ENCODE measurements around the gene BMP6. TPM values are rescaled to one million over a fixed set of nuclear protein-coding genes. Genes with fewer than 3 reads are reported as not detected.

Gene BMP6
- total RNA-seq, 1 experiment from 2014 or later = not detected

- H3K4me2 ChIP-seq = no peak overlapping the region; the same call in 1 of the 2 replicates
- no peak overlapping the region for H3K4me3 ChIP-seq
- no peaks in the 10 kb centered on the region for H3K9me2 ChIP-seq (ENCODE audit: insufficient read depth)
- H3K9me3 ChIP-seq (ENCODE audit: insufficient read depth, low read depth) = no peaks in the 10 kb centered on the region
- no TSS peak for BruUV-seq (replicated peaks)
- peak in 1 of 2 experiments; percentile 61 for DNase-seq
- no peaks in the 10 kb centered on the region for H3K79me2 ChIP-seq (ENCODE audit: low read depth)
- no peaks in the 10 kb centered on the region for H3K36me3 ChIP-seq (ENCODE audit: low read depth)
- TF ChIP-seq EZH2 (IDR thresholded peaks at IDR 0.05; ENCODE audit: low read depth) = no peak
- H3K4me1 ChIP-seq (replicated peaks; ENCODE audit: insufficient read depth) = peaks cover 13% of the 10 kb centered on the region
- ChIA-PET POLR2A (ENCODE audit: unreplicated experiment) (no interaction called here), CTCF (no interaction called here)
- peaks cover 8% of the 10 kb centered on the region; the same call in 1 of the 2 replicates for H3F3A ChIP-seq (ENCODE audit: insufficient read depth, low read depth)
- no peak overlapping the region for H2AFZ ChIP-seq
- no peaks in the 10 kb centered on the region for H3K27me3 ChIP-seq (ENCODE audit: insufficient read depth, low read depth)
- peak overlapping the region; percentile 67 for H3K27ac ChIP-seq
- no peaks in the 10 kb centered on the region for H4K20me1 ChIP-seq (ENCODE audit: insufficient read depth)
- intact Hi-C loops (cut with micrococcal nuclease; ENCODE audit: unreplicated experiment) = no loop called here
Measured at GRCh38 chr6:7769702-7770101, 43.8 kb downstream of the BMP6 start.

- no peak overlapping the region for H2AFZ ChIP-seq
- peaks cover 8% of the 10 kb centered on the region; the same call in 1 of the 2 replicates for H3F3A ChIP-seq (ENCODE audit: insufficient read depth, low read depth)
- no peaks in the 10 kb centered on the region for H4K20me1 ChIP-seq (ENCODE audit: insufficient read depth)
- no peak overlapping the region; the same call in 1 of the 2 replicates for H3K4me2 ChIP-seq
- H3K4me3 ChIP-seq = no peak overlapping the region
- DNase-seq = no peak
- H3K36me3 ChIP-seq (ENCODE audit: low read depth) = no peaks in the 10 kb centered on the region
- POLR2A ChIA-PET (ENCODE audit: unreplicated experiment) = no interaction called here
- H3K79me2 ChIP-seq (ENCODE audit: low read depth) = no peaks in the 10 kb centered on the region
- BruUV-seq (replicated peaks) = no TSS peak
- intact Hi-C loops (cut with micrococcal nuclease; ENCODE audit: unreplicated experiment) = no loop called here
- H3K4me1 ChIP-seq (replicated peaks; ENCODE audit: insufficient read depth) = peaks cover 13% of the 10 kb centered on the region
- H3K27ac ChIP-seq = peak overlapping the region; percentile 67
- H3K27me3 ChIP-seq (ENCODE audit: insufficient read depth, low read depth) = no peaks in the 10 kb centered on the region
- CTCF ChIA-PET = no interaction called here
- no peaks in the 10 kb centered on the region for H3K9me3 ChIP-seq (ENCODE audit: insufficient read depth, low read depth)
- H3K9me2 ChIP-seq (ENCODE audit: insufficient read depth) = no peaks in the 10 kb centered on the region
- no peak for TF ChIP-seq CTCF (conservative IDR thresholded peaks at IDR 0.05)
Measured at GRCh38 chr6:7770111-7770510, 44.2 kb downstream of the BMP6 start.

GRCh38 chr6:7770601-7771000 lies 44.7 kb downstream of the BMP6 start:
- peaks cover 13% of the 10 kb centered on the region for H3K4me1 ChIP-seq (replicated peaks; ENCODE audit: insufficient read depth)

More at GRCh38 chr6:7770601-7771000, 44.7 kb downstream of the BMP6 start:
- no TSS peak for BruUV-seq (replicated peaks)
- H2AFZ ChIP-seq = no peak overlapping the region
- CTCF ChIA-PET = no interaction called here
- no peak overlapping the region for H3K4me3 ChIP-seq
- no peaks in the 10 kb centered on the region for H3K27me3 ChIP-seq (ENCODE audit: insufficient read depth, low read depth)
- no peak overlapping the region for H3K27ac ChIP-seq
- no peak for DNase-seq
- H3K4me2 ChIP-seq = no peak overlapping the region
- intact Hi-C loops (cut with micrococcal nuclease; ENCODE audit: unreplicated experiment) = no loop called here
- no peaks in the 10 kb centered on the region for H3K79me2 ChIP-seq (ENCODE audit: low read depth)
- TF ChIP-seq CTCF (conservative IDR thresholded peaks at IDR 0.05) (no peak), EZH2 (IDR thresholded peaks at IDR 0.05; ENCODE audit: low read depth) (no peak)
- H3F3A ChIP-seq (ENCODE audit: insufficient read depth, low read depth) = peaks cover 8% of the 10 kb centered on the region; the same call in 1 of the 2 replicates
- H3K36me3 ChIP-seq (ENCODE audit: low read depth) = no peaks in the 10 kb centered on the region
- no peaks in the 10 kb centered on the region for H3K9me3 ChIP-seq (ENCODE audit: insufficient read depth, low read depth)
- POLR2A ChIA-PET (ENCODE audit: unreplicated experiment) = no interaction called here
- H3K9me2 ChIP-seq (ENCODE audit: insufficient read depth) = no peaks in the 10 kb centered on the region
- H4K20me1 ChIP-seq (ENCODE audit: insufficient read depth) = no peaks in the 10 kb centered on the region
